ENCODE data around the gene FATE1. TPM values are rescaled to one million over a fixed set of nuclear protein-coding genes. Genes with fewer than 3 reads are reported as not detected.

Gene FATE1
- total and polyA plus RNA-seq, 2 experiments from 2014 or later: not detected

GRCh38 chrX:151759041-151759708 lies 43.3 kb downstream of the FATE1 start:
- Histone ChIP-seq H3K27ac (no peak overlapping the region), H3K36me3 (replicated peaks; ENCODE audit: insufficient read depth, low read depth) (no peaks in the 10 kb centered on the region), H3K79me2 (no peaks in the 10 kb centered on the region), H4K20me1 (ENCODE audit: insufficient read depth, poor library complexity, severe bottlenecking) (no peaks in the 10 kb centered on the region), H3K4me1 (ENCODE audit: insufficient read depth) (no peaks in the 10 kb centered on the region), H3K9me2 (replicated peaks; ENCODE audit: insufficient read depth) (no peaks in the 10 kb centered on the region), H3K27me3 (no peaks in the 10 kb centered on the region), H3K9me3 (ENCODE audit: low read depth) (no peaks in the 10 kb centered on the region), H2AFZ (no peak overlapping the region), H3K4me2 (no peak overlapping the region), H3K4me3 (no peak overlapping the region)
- no peak for DNase-seq (ENCODE audit: low spot score)
- WGBS (ENCODE audit: low lambda C conversion rate, missing lambda C conversion rate): 80% methylated on average over 11 of the region's 11 CpGs
- TF ChIP-seq EZH2phosphoT487 (IDR thresholded peaks at IDR 0.05; ENCODE audit: low read depth, severe bottlenecking, unreplicated experiment): no peak
- TF ChIP-seq EZH2 (IDR thresholded peaks at IDR 0.05; ENCODE audit: borderline replicate concordance): no peak
- TF ChIP-seq CTCF (IDR thresholded peaks at IDR 0.05; ENCODE audit: poor library complexity): no peak

GRCh38 chrX:151762802-151763201 lies 47.0 kb downstream of the FATE1 start:
- Histone ChIP-seq H3K4me3 (no peak overlapping the region), H3K4me2 (no peak overlapping the region), H3K79me2 (no peaks in the 10 kb centered on the region), H3K9me3 (ENCODE audit: low read depth) (no peaks in the 10 kb centered on the region), H2AFZ (no peak overlapping the region), H3K27me3 (no peaks in the 10 kb centered on the region), H3K4me1 (ENCODE audit: insufficient read depth) (no peaks in the 10 kb centered on the region), H3K36me3 (replicated peaks; ENCODE audit: insufficient read depth, low read depth) (no peaks in the 10 kb centered on the region), H3K9me2 (replicated peaks; ENCODE audit: insufficient read depth) (no peaks in the 10 kb centered on the region), H4K20me1 (ENCODE audit: insufficient read depth, poor library complexity, severe bottlenecking) (no peaks in the 10 kb centered on the region), H3K27ac (no peak overlapping the region)
- TF ChIP-seq EZH2phosphoT487 (IDR thresholded peaks at IDR 0.05; ENCODE audit: low read depth, severe bottlenecking, unreplicated experiment): no peak
- TF ChIP-seq EZH2 (IDR thresholded peaks at IDR 0.05; ENCODE audit: borderline replicate concordance): no peak
- no peak for TF ChIP-seq CTCF (IDR thresholded peaks at IDR 0.05; ENCODE audit: poor library complexity)
- DNase-seq (ENCODE audit: low spot score): no peak
- WGBS (ENCODE audit: low lambda C conversion rate, missing lambda C conversion rate): 46% methylated on average over 2 of the region's 2 CpGs

GRCh38 chrX:151763711-151764110 lies 47.9 kb downstream of the FATE1 start:
- no peaks in the 10 kb centered on the region for H4K20me1 ChIP-seq (ENCODE audit: insufficient read depth, poor library complexity, severe bottlenecking)
- WGBS (ENCODE audit: low lambda C conversion rate, missing lambda C conversion rate): 80% methylated on average over 8 of the region's 8 CpGs
- no peak overlapping the region for H2AFZ ChIP-seq
- no peaks in the 10 kb centered on the region for H3K9me3 ChIP-seq (ENCODE audit: low read depth)
- no peaks in the 10 kb centered on the region for H3K27me3 ChIP-seq
- H3K36me3 ChIP-seq (replicated peaks; ENCODE audit: insufficient read depth, low read depth): no peaks in the 10 kb centered on the region
- no peaks in the 10 kb centered on the region for H3K9me2 ChIP-seq (replicated peaks; ENCODE audit: insufficient read depth)
- no peak overlapping the region for H3K4me2 ChIP-seq
- no peak overlapping the region for H3K4me3 ChIP-seq
- TF ChIP-seq EZH2phosphoT487 (IDR thresholded peaks at IDR 0.05; ENCODE audit: low read depth, severe bottlenecking, unreplicated experiment) (no peak), EZH2 (IDR thresholded peaks at IDR 0.05; ENCODE audit: borderline replicate concordance) (no peak), CTCF (IDR thresholded peaks at IDR 0.05; ENCODE audit: poor library complexity) (no peak)
- DNase-seq (ENCODE audit: low spot score): no peak
- no peaks in the 10 kb centered on the region for H3K79me2 ChIP-seq
- no peaks in the 10 kb centered on the region for H3K4me1 ChIP-seq (ENCODE audit: insufficient read depth)
- no peak overlapping the region for H3K27ac ChIP-seq

Data from hepatocyte (in vitro differentiated cells).